AG04450 (cell line): ENCODE data around the gene UCN3. TPM values are rescaled to one million over a fixed set of nuclear protein-coding genes. Genes with fewer than 3 reads are reported as not detected.

ENCODE experiments used
- CTCF ChIA-PET: fragments of 300-600, 350-600 bp; formaldehyde crosslinking; extraction: SDS; loops from one replicate; lab custom pipeline; 2022; ENCODE audit warnings: antibody characterized with exemption, inconsistent platforms; lab: Charles Lee
- POLR2A ChIA-PET: fragments of 350-600 bp; formaldehyde crosslinking; extraction: SDS; loops from one replicate; lab custom pipeline; 2021; ENCODE audit warnings: antibody characterized with exemption, inconsistent platforms; lab: Yijun Ruan, JAX
- DNase-seq: peaks from one replicate; pipeline ENCODE4 v3.0.0-alpha.2; 2011; ENCODE audit warnings: low read depth, low spot score
- H3K27ac ChIP-seq: one replicate; pipeline ENCODE4 v1.5.1; 2012; ENCODE audit warnings: low read depth, low read length, control low read depth
- H3K27me3 ChIP-seq: one replicate; pipeline ENCODE4 v1.6.0; 2012; ENCODE audit warnings: low read length; ENCODE audit not compliant: control insufficient read depth, insufficient read depth
- H3K4me3 ChIP-seq: 2 replicates; pipeline ENCODE4 v1.5.1; 2011; ENCODE audit warnings: mild to moderate bottlenecking, low read depth, low read length, control low read depth
- H3K9me3 ChIP-seq: 2 replicates; pipeline ENCODE4 v1.5.1; 2012; ENCODE audit warnings: low read length; ENCODE audit not compliant: control insufficient read depth, insufficient read depth
- CTCF ChIP-seq: IDR thresholded peaks from 2 replicates; pipeline ENCODE4 v1.5.1; 2011; ENCODE audit warnings: low read depth, low read length, control low read depth, inconsistent platforms
- polyA plus RNA-seq: library from polyadenylated mRNA; depleted of rRNA; stranded (reverse); fragments of >200 nt; gene quantifications from 2 replicates; pipeline ENCODE4 v1.2.3, GENCODE V29; 2011

The UCN3 gene
- polyA plus RNA-seq, 1 experiment = not detected

GRCh38 chr10:5412277-5412941 lies 47.6 kb downstream of the UCN3 start, which contains the start of gene NET1:
TSS of gene NET1 (plus strand) at chr10:5412557. CDS start at chr10:5412693, 136 bp downstream.
- peak; percentile 62 for DNase-seq
- H3K9me3 ChIP-seq = peaks cover 6% of the 10 kb centered on the region
- H3K4me3 ChIP-seq = peak within 1 kb of the TSS; percentile 74
- H3K27ac ChIP-seq = no peak within 1 kb of the TSS
- POLR2A ChIA-PET = no interaction called here
- no peaks in the 10 kb centered on the region for H3K27me3 ChIP-seq
- CTCF ChIA-PET = interaction anchor here (2.0 kb wide), 1 partner anchor 598 kb away, joined by 7 read pairs; no protein-coding TSS in a partner anchor
- TF ChIP-seq CTCF = no peak

- ChIA-PET POLR2A (no interaction called here), CTCF (interaction anchor here (0.6 to 1.8 kb wide), 4 partner anchors 22 to 599 kb away, joined by 3 to 9 read pairs (median 4); no protein-coding TSS in a partner anchor)
- no peaks in the 10 kb centered on the region for H3K27me3 ChIP-seq
- peaks cover 6% of the 10 kb centered on the region for H3K9me3 ChIP-seq
- DNase-seq = no peak
- no peak for TF ChIP-seq CTCF
- no peak overlapping the region for H3K27ac ChIP-seq
- peak overlapping the region; percentile 74 for H3K4me3 ChIP-seq
These were observed 48.5 kb downstream of the UCN3 start for GRCh38 chr10:5413012-5413938.

GRCh38 chr10:5416981-5417380 lies 52.2 kb downstream of the UCN3 start:
- DNase-seq = no peak
- ChIA-PET CTCF (interaction anchor here (1.1 to 2.7 kb wide), 4 partner anchors 17 to 602 kb away, joined by 3 to 7 read pairs (median 3); no protein-coding TSS in a partner anchor), POLR2A (interaction anchor here (0.6 kb wide), 1 partner anchor 983 kb away, joined by 7 read pairs; no protein-coding TSS in a partner anchor)
- Histone ChIP-seq H3K9me3 (peaks cover 6% of the 10 kb centered on the region), H3K27ac (no peak overlapping the region), H3K4me3 (no peak overlapping the region), H3K27me3 (no peaks in the 10 kb centered on the region)
- no peak for TF ChIP-seq CTCF

- CTCF ChIA-PET = interaction anchor here (1.7 to 2.7 kb wide), 2 partner anchors 15 to 569 kb away, joined by 4 to 7 read pairs; no protein-coding TSS in a partner anchor
- H3K27me3 ChIP-seq = no peaks in the 10 kb centered on the region
- DNase-seq = no peak
- peaks cover 6% of the 10 kb centered on the region for H3K9me3 ChIP-seq
- no peak overlapping the region for H3K27ac ChIP-seq
- POLR2A ChIA-PET = no interaction called here
- TF ChIP-seq CTCF = no peak
- H3K4me3 ChIP-seq = no peak overlapping the region
These were observed 53.8 kb downstream of the UCN3 start for GRCh38 chr10:5418584-5418983.
